ENCODE data around the gene MATN4. TPM values are rescaled to one million over a fixed set of nuclear protein-coding genes. Genes with fewer than 3 reads are reported as not detected.

Gene MATN4
- total and polyA plus RNA-seq, 2 of the 13 experiments (the other 11 are each of a cell fraction or from before 2014, with no cell fraction given): not detected

DNA sequence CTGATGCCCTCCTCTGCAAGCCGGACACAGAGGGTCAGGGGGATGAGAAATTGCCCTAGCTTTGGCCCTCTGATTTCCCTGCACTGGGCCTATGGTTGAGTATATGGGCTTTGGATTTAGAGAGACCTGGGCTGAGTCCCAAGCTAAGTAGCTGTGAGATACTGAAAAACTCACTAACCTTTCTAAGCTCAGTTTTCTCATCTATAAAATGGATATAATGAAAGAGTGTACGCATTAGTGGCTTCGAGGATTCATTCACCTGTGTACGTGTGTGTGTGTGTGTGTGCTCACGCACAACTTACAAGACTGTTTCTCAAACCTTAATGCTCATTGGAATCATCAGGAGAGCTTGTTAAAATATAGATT, 14.1 kb downstream of the MATN4 start (continued):
- TF ChIP-seq, protein P1, sequence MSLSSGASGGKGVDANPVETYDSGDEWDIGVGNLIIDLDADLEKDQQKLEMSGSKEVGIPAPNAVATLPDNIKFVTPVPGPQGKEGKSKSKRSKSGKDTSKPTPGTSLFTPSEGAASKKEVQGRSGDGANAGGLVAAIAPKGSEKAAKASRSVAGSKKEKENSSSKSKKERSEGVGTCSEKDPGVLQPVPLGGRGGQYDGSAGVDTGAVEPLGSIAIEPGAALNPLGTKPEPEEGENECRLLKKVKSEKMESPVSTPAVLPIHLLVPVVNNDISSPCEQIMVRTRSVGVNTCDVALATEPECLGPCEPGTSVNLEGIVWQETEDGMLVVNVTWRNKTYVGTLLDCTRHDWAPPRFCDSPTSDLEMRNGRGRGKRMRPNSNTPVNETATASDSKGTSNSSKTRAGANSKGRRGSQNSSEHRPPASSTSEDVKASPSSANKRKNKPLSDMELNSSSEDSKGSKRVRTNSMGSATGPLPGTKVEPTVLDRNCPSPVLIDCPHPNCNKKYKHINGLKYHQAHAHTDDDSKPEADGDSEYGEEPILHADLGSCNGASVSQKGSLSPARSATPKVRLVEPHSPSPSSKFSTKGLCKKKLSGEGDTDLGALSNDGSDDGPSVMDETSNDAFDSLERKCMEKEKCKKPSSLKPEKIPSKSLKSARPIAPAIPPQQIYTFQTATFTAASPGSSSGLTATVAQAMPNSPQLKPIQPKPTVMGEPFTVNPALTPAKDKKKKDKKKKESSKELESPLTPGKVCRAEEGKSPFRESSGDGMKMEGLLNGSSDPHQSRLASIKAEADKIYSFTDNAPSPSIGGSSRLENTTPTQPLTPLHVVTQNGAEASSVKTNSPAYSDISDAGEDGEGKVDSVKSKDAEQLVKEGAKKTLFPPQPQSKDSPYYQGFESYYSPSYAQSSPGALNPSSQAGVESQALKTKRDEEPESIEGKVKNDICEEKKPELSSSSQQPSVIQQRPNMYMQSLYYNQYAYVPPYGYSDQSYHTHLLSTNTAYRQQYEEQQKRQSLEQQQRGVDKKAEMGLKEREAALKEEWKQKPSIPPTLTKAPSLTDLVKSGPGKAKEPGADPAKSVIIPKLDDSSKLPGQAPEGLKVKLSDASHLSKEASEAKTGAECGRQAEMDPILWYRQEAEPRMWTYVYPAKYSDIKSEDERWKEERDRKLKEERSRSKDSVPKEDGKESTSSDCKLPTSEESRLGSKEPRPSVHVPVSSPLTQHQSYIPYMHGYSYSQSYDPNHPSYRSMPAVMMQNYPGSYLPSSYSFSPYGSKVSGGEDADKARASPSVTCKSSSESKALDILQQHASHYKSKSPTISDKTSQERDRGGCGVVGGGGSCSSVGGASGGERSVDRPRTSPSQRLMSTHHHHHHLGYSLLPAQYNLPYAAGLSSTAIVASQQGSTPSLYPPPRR (CRISPR knock-in tag; IDR thresholded peaks at IDR 0.05; ENCODE audit: borderline replicate concordance): no peak
- TF ChIP-seq HNF4G (IDR thresholded peaks at IDR 0.05; ENCODE audit: borderline replicate concordance, low read depth, low read length): no peak
- TF ChIP-seq HNF4G (CRISPR knock-in tag; IDR thresholded peaks at IDR 0.05; ENCODE audit: borderline replicate concordance, low read depth): no peak
- TF ChIP-seq, protein P2, sequence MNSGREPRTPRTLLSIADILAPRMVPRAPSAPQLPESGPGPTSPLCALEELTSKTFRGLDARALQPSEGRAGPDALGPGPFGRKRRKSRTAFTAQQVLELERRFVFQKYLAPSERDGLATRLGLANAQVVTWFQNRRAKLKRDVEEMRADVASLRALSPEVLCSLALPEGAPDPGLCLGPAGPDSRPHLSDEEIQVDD (CRISPR knock-in tag; IDR thresholded peaks at IDR 0.05; ENCODE audit: borderline replicate concordance): 0 out of 2 replicates have a peak, but pooled peaks have one; percentile 33
- TF ChIP-seq ZNF644 (CRISPR knock-in tag; IDR thresholded peaks at IDR 0.05; ENCODE audit: low read depth): no peak
- no peak for TF ChIP-seq CENPX (CRISPR knock-in tag; IDR thresholded peaks at IDR 0.05)
- peak; percentile 75 for TF ChIP-seq ZNF629 (CRISPR knock-in tag; conservative IDR thresholded peaks at IDR 0.05)
- peak; percentile 4; the same call in 1 of the 2 replicates for TF ChIP-seq THAP9 (CRISPR knock-in tag; IDR thresholded peaks at IDR 0.05; ENCODE audit: borderline replicate concordance)
- no peak for TF ChIP-seq ERF (CRISPR knock-in tag; IDR thresholded peaks at IDR 0.05)
- TF ChIP-seq ZNF550 (CRISPR knock-in tag; IDR thresholded peaks at IDR 0.05; ENCODE audit: borderline replicate concordance): 0 out of 2 replicates have a peak, but pooled peaks have one; percentile 0
- TF ChIP-seq, protein P3, sequence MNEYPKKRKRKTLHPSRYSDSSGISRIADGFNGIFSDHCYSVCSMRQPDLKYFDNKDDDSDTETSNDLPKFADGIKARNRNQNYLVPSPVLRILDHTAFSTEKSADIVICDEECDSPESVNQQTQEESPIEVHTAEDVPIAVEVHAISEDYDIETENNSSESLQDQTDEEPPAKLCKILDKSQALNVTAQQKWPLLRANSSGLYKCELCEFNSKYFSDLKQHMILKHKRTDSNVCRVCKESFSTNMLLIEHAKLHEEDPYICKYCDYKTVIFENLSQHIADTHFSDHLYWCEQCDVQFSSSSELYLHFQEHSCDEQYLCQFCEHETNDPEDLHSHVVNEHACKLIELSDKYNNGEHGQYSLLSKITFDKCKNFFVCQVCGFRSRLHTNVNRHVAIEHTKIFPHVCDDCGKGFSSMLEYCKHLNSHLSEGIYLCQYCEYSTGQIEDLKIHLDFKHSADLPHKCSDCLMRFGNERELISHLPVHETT (CRISPR knock-in tag; conservative IDR thresholded peaks at IDR 0.05): no peak
- no peak for TF ChIP-seq HNRNPK (IDR thresholded peaks at IDR 0.05; ENCODE audit: low read depth, low read length, poor library complexity, severe bottlenecking)
- TF ChIP-seq ZNF430 (CRISPR knock-in tag; IDR thresholded peaks at IDR 0.05): no peak
- TF ChIP-seq ZNF232 (CRISPR knock-in tag; IDR thresholded peaks at IDR 0.05; ENCODE audit: borderline replicate concordance): 0 out of 2 replicates have a peak, but pooled peaks have one; percentile 36
- 0 out of 2 replicates have a peak, but pooled peaks have one; percentile 12 for TF ChIP-seq ZNF33A (CRISPR knock-in tag; IDR thresholded peaks at IDR 0.05; ENCODE audit: borderline replicate concordance)
- TF ChIP-seq NFE2L1 (CRISPR knock-in tag; IDR thresholded peaks at IDR 0.05; ENCODE audit: borderline replicate concordance): 0 out of 2 replicates have a peak, but pooled peaks have one; percentile 7
- TF ChIP-seq ZFP36L2 (CRISPR knock-in tag; IDR thresholded peaks at IDR 0.05): no peak
- TF ChIP-seq, protein P4, sequence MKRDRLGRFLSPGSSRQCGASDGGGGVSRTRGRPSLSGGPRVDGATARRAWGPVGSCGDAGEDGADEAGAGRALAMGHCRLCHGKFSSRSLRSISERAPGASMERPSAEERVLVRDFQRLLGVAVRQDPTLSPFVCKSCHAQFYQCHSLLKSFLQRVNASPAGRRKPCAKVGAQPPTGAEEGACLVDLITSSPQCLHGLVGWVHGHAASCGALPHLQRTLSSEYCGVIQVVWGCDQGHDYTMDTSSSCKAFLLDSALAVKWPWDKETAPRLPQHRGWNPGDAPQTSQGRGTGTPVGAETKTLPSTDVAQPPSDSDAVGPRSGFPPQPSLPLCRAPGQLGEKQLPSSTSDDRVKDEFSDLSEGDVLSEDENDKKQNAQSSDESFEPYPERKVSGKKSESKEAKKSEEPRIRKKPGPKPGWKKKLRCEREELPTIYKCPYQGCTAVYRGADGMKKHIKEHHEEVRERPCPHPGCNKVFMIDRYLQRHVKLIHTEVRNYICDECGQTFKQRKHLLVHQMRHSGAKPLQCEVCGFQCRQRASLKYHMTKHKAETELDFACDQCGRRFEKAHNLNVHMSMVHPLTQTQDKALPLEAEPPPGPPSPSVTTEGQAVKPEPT (CRISPR knock-in tag; IDR thresholded peaks at IDR 0.05; ENCODE audit: low read depth): no peak
